K562 (cell line): Measurements from ENCODE around the gene PLXDC1.

Source experiments
- ATF2 ChIP-seq: sonication (generic); formaldehyde crosslinking; IDR thresholded peaks from 2 replicates; pipeline ENCODE4 v1.8.1; 2022; ENCODE audit warnings: missing genetic modification reagents
- CHD1 ChIP-seq: fragments of 200-600 bp; sonication (generic); IDR thresholded peaks from one replicate; pipeline ENCODE4 v1.6.1; 2012; ENCODE audit warnings: mild to moderate bottlenecking, moderate library complexity, low read length, inconsistent platforms
- CTCF ChIP-seq, 3 experiments: IDR thresholded peaks in 2 of 3; conservative IDR thresholded peaks in 1 of 3; 2 replicates each; pipeline ENCODE4 v1.5.1; 2011 to 2012; ENCODE audit warnings: low read length in 3 of 3, mild to moderate bottlenecking in 3 of 3, control low read depth in 2 of 3, improper control_type of control experiment in 1 of 3, inconsistent platforms in 1 of 3, low read depth in 1 of 3, mixed read lengths in 1 of 3, moderate library complexity in 1 of 3; ENCODE audit not compliant: insufficient read depth in 2 of 3
- ESRRA ChIP-seq: fragments of 450-650 bp; IDR thresholded peaks from 2 replicates; pipeline ENCODE4 v1.6.1; 2014; ENCODE audit warnings: low read depth, mild to moderate bottlenecking, moderate library complexity, borderline replicate concordance
- FOXJ3 ChIP-seq: sonication (generic); formaldehyde crosslinking; IDR thresholded peaks from 2 replicates; pipeline ENCODE4 v1.4.0; 2020; ENCODE audit warnings: mild to moderate bottlenecking, missing genetic modification reagents
- FOXM1 ChIP-seq, 2 experiments: fragments of 450-650 bp in 1 of 2; sonication (generic) in 1 of 2; formaldehyde crosslinking in 1 of 2; IDR thresholded peaks; 2 replicates each; pipeline versions ENCODE4 v1.6.1 to v1.9.0; 2017 to 2022; ENCODE audit warnings: low read depth in 2 of 2, mild to moderate bottlenecking in 2 of 2, missing genetic modification reagents in 1 of 2, moderate library complexity in 1 of 2
- PTTG1 ChIP-seq: fragments of 450-650 bp; IDR thresholded peaks from 2 replicates; pipeline ENCODE4 v1.6.1; 2016; ENCODE audit warnings: low read depth, mild to moderate bottlenecking, missing genetic modification characterization, missing compliant biosample characterization
- TAF1 ChIP-seq: IDR thresholded peaks from 2 replicates; pipeline ENCODE4 v1.6.1; 2011; ENCODE audit warnings: mild to moderate bottlenecking, low read length, moderate library complexity; ENCODE audit not compliant: insufficient read depth, control insufficient read depth, severe bottlenecking; ENCODE audit errors: extremely low read depth
- USF1 ChIP-seq: sonication (generic); formaldehyde crosslinking; IDR thresholded peaks from 2 replicates; pipeline ENCODE4 v1.9.0; 2022; ENCODE audit warnings: mild to moderate bottlenecking, missing genetic modification reagents
- ZFX ChIP-seq: sonication (generic); formaldehyde crosslinking; IDR thresholded peaks from 2 replicates; pipeline ENCODE4 v1.8.0; 2022; ENCODE audit warnings: mild to moderate bottlenecking, missing genetic modification reagents, moderate library complexity
- ZNF232 ChIP-seq: sonication (generic); formaldehyde crosslinking; IDR thresholded peaks from 2 replicates; pipeline ENCODE4 v1.8.0; 2022; ENCODE audit warnings: mild to moderate bottlenecking, missing genetic modification reagents
- ZNF79 ChIP-seq: fragments of 250-450 bp; sonication (Bioruptor Pico); IDR thresholded peaks from 2 replicates; pipeline ENCODE4 v1.4.0; 2020; ENCODE audit warnings: low read depth, mild to moderate bottlenecking, moderate library complexity
- ZZZ3 ChIP-seq: fragments of 450-650 bp; IDR thresholded peaks from 2 replicates; pipeline ENCODE4 v1.6.1; 2016; ENCODE audit warnings: antibody characterized with exemption, mild to moderate bottlenecking, moderate library complexity

- no peak for TF ChIP-seq CTCF (IDR thresholded peaks at IDR 0.05 in 2 of 3, conservative IDR thresholded peaks at IDR 0.05 in 1 of 3; ENCODE audit: insufficient read depth in 2 of 3, low read depth in 1 of 3, low read length in 3 of 3)
- no peak for TF ChIP-seq TAF1
- TF ChIP-seq ESRRA, result no peak
- no peak for TF ChIP-seq PTTG1
- no peak for TF ChIP-seq FOXM1 (IDR thresholded peaks at IDR 0.05; ENCODE audit: low read depth)
- no peak for TF ChIP-seq FOXM1 (CRISPR knock-in tag; IDR thresholded peaks at IDR 0.05; ENCODE audit: low read depth)
- TF ChIP-seq ZNF79 (CRISPR knock-in tag), result no peak
- no peak for TF ChIP-seq ATF2 (CRISPR knock-in tag)
- no peak for TF ChIP-seq ZNF232 (CRISPR knock-in tag)
- no peak for TF ChIP-seq ZZZ3
- no peak for TF ChIP-seq FOXJ3 (CRISPR knock-in tag)
- no peak for TF ChIP-seq USF1 (CRISPR knock-in tag)
- no peak for TF ChIP-seq ZFX (CRISPR knock-in tag)
- TF ChIP-seq CHD1, result no peak
Observed at GRCh38 chr17:39141294-39141693, 10.1 kb downstream of the PLXDC1 start.
